Epithelial cell of esophagus (primary cell): ENCODE results near the gene PITPNM3.

Source experiments
- DNase-seq: peaks from one replicate; pipeline ENCODE4 v3.0.0; 2010; ENCODE audit warnings: low read depth
- H3K4me3 ChIP-seq: 2 replicates; pipeline ENCODE4 v1.5.1; 2011; ENCODE audit warnings: mild to moderate bottlenecking, low read length, control low read depth
- CTCF ChIP-seq: IDR thresholded peaks from 2 replicates; pipeline ENCODE4 v1.5.1; 2011; ENCODE audit warnings: low read depth, mild to moderate bottlenecking, low read length, control low read depth, inconsistent platforms; ENCODE audit not compliant: insufficient read depth; ENCODE audit errors: missing control alignments

The PITPNM3 gene

GRCh38 chr17:6453279-6454024 lies 102.9 kb downstream of the PITPNM3 start:
- no peak overlapping the region for H3K4me3 ChIP-seq
- TF ChIP-seq CTCF: no peak
- no peak for DNase-seq

- DNase-seq: no peak
- H3K4me3 ChIP-seq: no peak overlapping the region
- no peak for TF ChIP-seq CTCF
Observed at GRCh38 chr17:6452471-6453266, 103.7 kb downstream of the PITPNM3 start.

- no peak for DNase-seq
- no peak overlapping the region for H3K4me3 ChIP-seq
- no peak for TF ChIP-seq CTCF
Observed at GRCh38 chr17:6450926-6451832, 105.2 kb downstream of the PITPNM3 start.

- H3K4me3 ChIP-seq: no peak overlapping the region
- no peak for TF ChIP-seq CTCF
- no peak for DNase-seq
Observed at GRCh38 chr17:6449307-6449706, 107.0 kb downstream of the PITPNM3 start.

GRCh38 chr17:6448473-6448872 lies 107.9 kb downstream of the PITPNM3 start:
- no peak for DNase-seq
- H3K4me3 ChIP-seq: no peak overlapping the region
- no peak for TF ChIP-seq CTCF

GRCh38 chr17:6446516-6447100 lies 109.7 kb downstream of the PITPNM3 start:
- DNase-seq: no peak
- no peak for TF ChIP-seq CTCF

More at GRCh38 chr17:6446516-6447100, 109.7 kb downstream of the PITPNM3 start:
- H3K4me3 ChIP-seq: no peak overlapping the region
